AG04450 (cell line): ENCODE measurements around the gene MARVELD1. TPM values are rescaled to one million over a fixed set of nuclear protein-coding genes. Genes with fewer than 3 reads are reported as not detected.
A peak's percentile ranks its signal among the peaks of the same experiment; 100 is the strongest.

ENCODE experiments used
- CTCF ChIA-PET: fragments of 300-600, 350-600 bp; formaldehyde crosslinking; extraction: SDS; loops from one replicate; lab custom pipeline; 2022; ENCODE audit warnings: antibody characterized with exemption, inconsistent platforms; lab: Charles Lee
- POLR2A ChIA-PET: fragments of 350-600 bp; formaldehyde crosslinking; extraction: SDS; loops from one replicate; lab custom pipeline; 2021; ENCODE audit warnings: antibody characterized with exemption, inconsistent platforms; lab: Yijun Ruan, JAX
- DNase-seq: peaks from one replicate; pipeline ENCODE4 v3.0.0-alpha.2; 2011; ENCODE audit warnings: low read depth, low spot score
- H3K27ac ChIP-seq: one replicate; pipeline ENCODE4 v1.5.1; 2012; ENCODE audit warnings: low read depth, low read length, control low read depth
- H3K27me3 ChIP-seq: one replicate; pipeline ENCODE4 v1.6.0; 2012; ENCODE audit warnings: low read length; ENCODE audit not compliant: control insufficient read depth, insufficient read depth
- H3K4me3 ChIP-seq: 2 replicates; pipeline ENCODE4 v1.5.1; 2011; ENCODE audit warnings: mild to moderate bottlenecking, low read depth, low read length, control low read depth
- H3K9me3 ChIP-seq: 2 replicates; pipeline ENCODE4 v1.5.1; 2012; ENCODE audit warnings: low read length; ENCODE audit not compliant: control insufficient read depth, insufficient read depth
- polyA plus RNA-seq: library from polyadenylated mRNA; depleted of rRNA; stranded (reverse); fragments of >200 nt; gene quantifications from 2 replicates; pipeline ENCODE4 v1.2.3, GENCODE V29; 2011
- TF ChIP-seq, protein P1 (sequence below): IDR thresholded peaks from 2 replicates; pipeline ENCODE4 v1.5.1; 2011; ENCODE audit warnings: low read depth, low read length, control low read depth, inconsistent platforms

The MARVELD1 gene
- polyA plus RNA-seq, 1 experiment, result 76.2 TPM

- ChIA-PET POLR2A (interaction anchor here (4.1 kb wide), 1 partner anchor 24 kb away, joined by 52 read pairs; the partner anchor contains the start of gene AVPI1), CTCF (interaction anchor here (0.7 to 14.9 kb wide), 7 partner anchors 10 to 35 kb away, joined by 3 to 316 read pairs (median 5); partner anchors contain the start of gene ZFYVE27)
- no peaks in the 10 kb centered on the region; the same call in 1 of the 2 replicates for H3K9me3 ChIP-seq
- no peak overlapping the region for H3K27ac ChIP-seq
- TF ChIP-seq, protein P1, sequence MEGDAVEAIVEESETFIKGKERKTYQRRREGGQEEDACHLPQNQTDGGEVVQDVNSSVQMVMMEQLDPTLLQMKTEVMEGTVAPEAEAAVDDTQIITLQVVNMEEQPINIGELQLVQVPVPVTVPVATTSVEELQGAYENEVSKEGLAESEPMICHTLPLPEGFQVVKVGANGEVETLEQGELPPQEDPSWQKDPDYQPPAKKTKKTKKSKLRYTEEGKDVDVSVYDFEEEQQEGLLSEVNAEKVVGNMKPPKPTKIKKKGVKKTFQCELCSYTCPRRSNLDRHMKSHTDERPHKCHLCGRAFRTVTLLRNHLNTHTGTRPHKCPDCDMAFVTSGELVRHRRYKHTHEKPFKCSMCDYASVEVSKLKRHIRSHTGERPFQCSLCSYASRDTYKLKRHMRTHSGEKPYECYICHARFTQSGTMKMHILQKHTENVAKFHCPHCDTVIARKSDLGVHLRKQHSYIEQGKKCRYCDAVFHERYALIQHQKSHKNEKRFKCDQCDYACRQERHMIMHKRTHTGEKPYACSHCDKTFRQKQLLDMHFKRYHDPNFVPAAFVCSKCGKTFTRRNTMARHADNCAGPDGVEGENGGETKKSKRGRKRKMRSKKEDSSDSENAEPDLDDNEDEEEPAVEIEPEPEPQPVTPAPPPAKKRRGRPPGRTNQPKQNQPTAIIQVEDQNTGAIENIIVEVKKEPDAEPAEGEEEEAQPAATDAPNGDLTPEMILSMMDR, result no peak
- DNase-seq, result no peak
- no peaks in the 10 kb centered on the region for H3K27me3 ChIP-seq
- no peak overlapping the region for H3K4me3 ChIP-seq
Observed at GRCh38 chr10:97711640-97712572, 1.6 kb upstream of the MARVELD1 start.

DNA sequence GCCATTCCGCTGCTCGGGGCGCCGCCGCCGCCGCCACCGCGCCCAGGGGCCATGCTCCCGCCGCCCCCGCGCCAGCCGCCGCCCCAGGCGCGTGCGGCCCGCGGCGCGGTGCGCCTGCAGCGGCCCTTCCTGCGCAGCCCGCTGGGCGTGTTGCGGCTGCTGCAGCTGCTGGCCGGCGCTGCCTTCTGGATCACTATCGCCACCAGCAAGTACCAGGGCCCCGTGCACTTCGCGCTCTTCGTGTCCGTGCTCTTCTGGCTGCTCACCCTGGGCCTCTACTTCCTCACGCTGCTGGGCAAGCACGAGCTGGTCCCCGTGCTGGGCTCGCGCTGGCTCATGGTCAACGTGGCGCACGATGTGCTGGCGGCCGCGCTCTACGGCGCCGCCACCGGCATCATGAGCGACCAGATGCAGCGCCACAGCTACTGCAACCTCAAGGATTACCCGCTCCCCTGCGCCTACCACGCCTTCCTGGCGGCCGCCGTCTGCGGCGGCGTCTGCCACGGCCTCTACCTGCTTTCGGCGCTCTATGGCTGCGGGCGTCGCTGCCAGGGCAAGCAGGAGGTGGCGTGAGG lies 383 bp downstream of the MARVELD1 start:
- ChIA-PET POLR2A (interaction anchor here (0.7 to 4.1 kb wide), 13 partner anchors 10 to 72 kb away, joined by 3 to 52 read pairs (median 6); partner anchors contain the start of genes AVPI1 and ZFYVE27), CTCF (interaction anchor here (0.7 to 14.9 kb wide), 8 partner anchors 10 to 802 kb away, joined by 3 to 316 read pairs (median 6); partner anchors contain the start of genes AVPI1 and ZFYVE27)
- no peaks in the 10 kb centered on the region; the same call in 1 of the 2 replicates for H3K9me3 ChIP-seq
- no peak for DNase-seq
- TF ChIP-seq, protein P1, result peak; percentile 20; the same call in 1 of the 2 replicates
- H3K4me3 ChIP-seq, result peak overlapping the region; percentile 94
- peak overlapping the region; percentile 75 for H3K27ac ChIP-seq
- H3K27me3 ChIP-seq, result no peaks in the 10 kb centered on the region

DNA sequence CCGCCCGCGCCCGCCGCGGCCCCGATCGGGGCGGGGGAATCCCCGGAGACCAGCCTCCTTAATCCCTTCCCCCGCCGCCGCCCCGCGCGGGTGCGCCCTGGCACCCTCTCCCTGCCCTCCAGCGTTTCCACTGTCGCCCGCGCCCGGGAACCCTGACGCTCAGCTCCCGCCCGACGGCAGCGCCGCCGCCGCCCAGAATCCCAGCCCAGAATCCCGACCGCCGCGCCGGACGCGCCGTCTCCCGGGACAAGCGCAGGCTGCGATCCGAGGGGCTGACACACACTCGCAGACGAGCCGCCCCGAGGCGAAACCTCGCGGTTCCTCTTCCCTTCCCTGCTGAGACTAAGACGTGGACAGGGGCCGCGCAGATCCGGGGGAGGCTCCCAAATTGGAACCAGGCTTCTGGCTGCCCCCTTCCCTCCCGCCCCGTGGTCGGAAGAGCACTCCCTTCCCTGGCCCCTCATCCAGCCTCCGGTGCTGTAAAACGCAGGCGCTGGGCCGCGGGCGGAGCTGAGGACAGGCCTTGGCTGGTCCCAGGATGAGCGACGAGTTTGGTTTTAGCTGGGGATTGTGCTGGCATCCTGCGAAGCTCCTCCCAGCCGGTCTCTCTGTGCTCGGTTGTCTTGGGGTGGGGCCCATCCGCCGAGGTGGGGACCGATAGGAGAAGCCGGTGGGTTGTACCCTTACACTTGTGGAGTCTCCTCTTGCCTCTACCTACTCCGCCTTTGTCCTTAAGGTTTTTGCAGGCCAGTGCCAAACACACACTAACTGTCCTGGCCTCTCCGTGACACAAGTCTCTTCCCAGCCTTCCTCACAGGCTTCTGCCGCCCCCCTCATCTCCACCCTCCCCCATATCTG lies 1.1 kb downstream of the MARVELD1 start:
- Histone ChIP-seq H3K4me3 (peak overlapping the region; percentile 94), H3K27ac (peak overlapping the region; percentile 75), H3K27me3 (no peaks in the 10 kb centered on the region), H3K9me3 (no peaks in the 10 kb centered on the region; the same call in 1 of the 2 replicates)
- CTCF ChIA-PET, result interaction anchor here (1.8 to 14.9 kb wide), 4 partner anchors 11 to 27 kb away, joined by 4 to 316 read pairs (median 26); partner anchors contain the start of genes AVPI1 and ZFYVE27
- POLR2A ChIA-PET, result interaction anchor here (0.6 to 4.1 kb wide), 13 partner anchors 9 to 73 kb away, joined by 3 to 52 read pairs (median 6); partner anchors contain the start of genes AVPI1 and ZFYVE27
- TF ChIP-seq, protein P1, result no peak
- DNase-seq, result no peak

- ChIA-PET POLR2A (interaction anchor here (0.6 to 4.1 kb wide), 8 partner anchors 9 to 60 kb away, joined by 3 to 52 read pairs (median 10); partner anchors contain the start of genes AVPI1 and ZFYVE27), CTCF (interaction anchor here (1.8 to 14.9 kb wide), 5 partner anchors 11 to 28 kb away, joined by 4 to 316 read pairs (median 31); partner anchors contain the start of genes AVPI1 and ZFYVE27)
- Histone ChIP-seq H3K9me3 (no peaks in the 10 kb centered on the region; the same call in 1 of the 2 replicates), H3K27ac (peak overlapping the region; percentile 75), H3K4me3 (peak overlapping the region; percentile 94), H3K27me3 (no peaks in the 10 kb centered on the region)
- no peak for DNase-seq
- TF ChIP-seq, protein P1, result no peak
Observed at GRCh38 chr10:97715259-97715874, 1.8 kb downstream of the MARVELD1 start.
